Measurements from ENCODE around the gene RNF5. TPM values are rescaled to one million over a fixed set of nuclear protein-coding genes. Genes with fewer than 3 reads are reported as not detected.

RNF5 gene
- total and polyA plus RNA-seq, 9 of the 15 experiments (the other 6 are each of a cell fraction or from before 2014, with no cell fraction given): 62.2 to 245 (median 129) TPM

DNA sequence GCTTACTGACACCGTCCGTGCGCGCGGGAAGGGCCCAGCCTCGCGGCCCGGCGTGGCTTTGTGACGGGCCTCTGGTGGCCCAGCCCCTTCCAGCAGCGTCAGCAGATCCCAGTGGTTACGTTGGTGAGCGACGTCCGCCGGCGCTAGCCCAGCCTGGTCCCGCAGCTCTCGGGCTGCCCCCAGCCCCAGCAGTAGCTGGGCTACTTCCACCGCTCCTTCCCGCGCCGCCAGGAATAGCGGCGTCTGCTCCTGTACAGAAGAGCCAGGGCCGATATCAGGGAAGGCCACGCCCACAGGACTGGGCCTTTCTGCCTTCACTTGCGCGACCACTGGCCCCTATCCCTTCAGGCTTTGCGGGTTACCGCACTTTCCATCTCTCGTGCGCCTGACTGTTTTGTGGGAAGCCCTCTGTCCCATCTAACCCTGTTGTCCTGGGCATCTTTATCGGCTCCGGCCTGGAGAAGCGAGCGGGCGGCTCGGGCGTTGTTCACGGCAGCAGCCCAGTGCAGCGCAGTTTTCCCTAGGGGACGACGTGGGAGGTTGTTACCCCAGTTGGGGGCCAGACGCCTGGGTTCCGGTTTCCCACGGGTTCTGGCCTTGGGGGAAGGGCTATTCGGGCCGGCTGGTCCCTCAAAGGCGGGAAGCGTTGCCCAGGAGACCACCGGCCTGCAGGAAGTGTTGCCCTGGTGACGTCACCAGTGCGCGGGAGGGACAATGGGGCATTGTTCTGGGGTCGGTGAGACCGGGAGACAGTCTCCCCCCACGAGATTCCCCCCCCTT, 17.9 kb downstream of the RNF5 start (continued):
- TF ChIP-seq CREB3 (tag; conservative IDR thresholded peaks at IDR 0.05; ENCODE audit: low read depth): peak; percentile 83
- peak; percentile 76; the same call in 1 of the 2 replicates for TF ChIP-seq ELF2 (CRISPR knock-in tag; IDR thresholded peaks at IDR 0.05)
- no peak for TF ChIP-seq HNRNPK (IDR thresholded peaks at IDR 0.05; ENCODE audit: low read depth, low read length, poor library complexity, severe bottlenecking)
- TF ChIP-seq, protein P1, sequence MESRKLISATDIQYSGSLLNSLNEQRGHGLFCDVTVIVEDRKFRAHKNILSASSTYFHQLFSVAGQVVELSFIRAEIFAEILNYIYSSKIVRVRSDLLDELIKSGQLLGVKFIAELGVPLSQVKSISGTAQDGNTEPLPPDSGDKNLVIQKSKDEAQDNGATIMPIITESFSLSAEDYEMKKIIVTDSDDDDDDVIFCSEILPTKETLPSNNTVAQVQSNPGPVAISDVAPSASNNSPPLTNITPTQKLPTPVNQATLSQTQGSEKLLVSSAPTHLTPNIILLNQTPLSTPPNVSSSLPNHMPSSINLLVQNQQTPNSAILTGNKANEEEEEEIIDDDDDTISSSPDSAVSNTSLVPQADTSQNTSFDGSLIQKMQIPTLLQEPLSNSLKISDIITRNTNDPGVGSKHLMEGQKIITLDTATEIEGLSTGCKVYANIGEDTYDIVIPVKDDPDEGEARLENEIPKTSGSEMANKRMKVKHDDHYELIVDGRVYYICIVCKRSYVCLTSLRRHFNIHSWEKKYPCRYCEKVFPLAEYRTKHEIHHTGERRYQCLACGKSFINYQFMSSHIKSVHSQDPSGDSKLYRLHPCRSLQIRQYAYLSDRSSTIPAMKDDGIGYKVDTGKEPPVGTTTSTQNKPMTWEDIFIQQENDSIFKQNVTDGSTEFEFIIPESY (CRISPR knock-in tag; IDR thresholded peaks at IDR 0.05): no peak; the same call in 1 of the 2 replicates
- no peak for TF ChIP-seq DIDO1 (tag; IDR thresholded peaks at IDR 0.05; ENCODE audit: low read depth)
- TF ChIP-seq CBFB (CRISPR knock-in tag; IDR thresholded peaks at IDR 0.05): peak; percentile 87; the same call in 1 of the 2 replicates
- TF ChIP-seq DNMT1 (IDR thresholded peaks at IDR 0.05): peak; percentile 88; the same call in 1 of the 2 replicates
- TF ChIP-seq SRSF1 (IDR thresholded peaks at IDR 0.05; ENCODE audit: low read depth, low read length): 0 out of 2 replicates have a peak, but pooled peaks have one; percentile 57
- TF ChIP-seq ZSCAN32 (CRISPR knock-in tag; IDR thresholded peaks at IDR 0.05): peak; percentile 14; the same call in 1 of the 2 replicates
- TF ChIP-seq C11orf30 (IDR thresholded peaks at IDR 0.05; ENCODE audit: low read depth): peak; percentile 99
- TF ChIP-seq YY1 (IDR thresholded peaks at IDR 0.05; ENCODE audit: borderline replicate concordance in 1 of 3, control insufficient read depth in 1 of 3, extremely low read depth in 1 of 3, insufficient read depth in 3 of 3, insufficient read length in 1 of 3, insufficient replicate concordance in 2 of 3, low read depth in 1 of 3, low read length in 2 of 3): peak in 2 of 3 experiments; percentile 24 to 60
- TF ChIP-seq ETV1 (tag; conservative IDR thresholded peaks at IDR 0.05; ENCODE audit: low read depth): no peak; the same call in none of the 2 replicates
- peak; percentile 31; the same call in 1 of the 2 replicates for TF ChIP-seq MAFF (IDR thresholded peaks at IDR 0.05; ENCODE audit: low read length)
- TF ChIP-seq NKRF (IDR thresholded peaks at IDR 0.05; ENCODE audit: borderline replicate concordance): peak; percentile 84
- TF ChIP-seq, protein P2, sequence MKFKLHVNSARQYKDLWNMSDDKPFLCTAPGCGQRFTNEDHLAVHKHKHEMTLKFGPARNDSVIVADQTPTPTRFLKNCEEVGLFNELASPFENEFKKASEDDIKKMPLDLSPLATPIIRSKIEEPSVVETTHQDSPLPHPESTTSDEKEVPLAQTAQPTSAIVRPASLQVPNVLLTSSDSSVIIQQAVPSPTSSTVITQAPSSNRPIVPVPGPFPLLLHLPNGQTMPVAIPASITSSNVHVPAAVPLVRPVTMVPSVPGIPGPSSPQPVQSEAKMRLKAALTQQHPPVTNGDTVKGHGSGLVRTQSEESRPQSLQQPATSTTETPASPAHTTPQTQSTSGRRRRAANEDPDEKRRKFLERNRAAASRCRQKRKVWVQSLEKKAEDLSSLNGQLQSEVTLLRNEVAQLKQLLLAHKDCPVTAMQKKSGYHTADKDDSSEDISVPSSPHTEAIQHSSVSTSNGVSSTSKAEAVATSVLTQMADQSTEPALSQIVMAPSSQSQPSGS (CRISPR knock-in tag; IDR thresholded peaks at IDR 0.05): peak; percentile 89; the same call in 1 of the 2 replicates
- peak; percentile 69 for TF ChIP-seq SMAD1 (IDR thresholded peaks at IDR 0.05; ENCODE audit: low read depth, low read length, partially characterized antibody)
- TF ChIP-seq MNT (conservative IDR thresholded peaks at IDR 0.05): peak in 1 of 2 experiments; percentile 96; a peak in 3 of 4 replicates

Measured in K562 (cell line).